ENCODE data around the gene NPM1.

- TF ChIP-seq, protein P1, sequence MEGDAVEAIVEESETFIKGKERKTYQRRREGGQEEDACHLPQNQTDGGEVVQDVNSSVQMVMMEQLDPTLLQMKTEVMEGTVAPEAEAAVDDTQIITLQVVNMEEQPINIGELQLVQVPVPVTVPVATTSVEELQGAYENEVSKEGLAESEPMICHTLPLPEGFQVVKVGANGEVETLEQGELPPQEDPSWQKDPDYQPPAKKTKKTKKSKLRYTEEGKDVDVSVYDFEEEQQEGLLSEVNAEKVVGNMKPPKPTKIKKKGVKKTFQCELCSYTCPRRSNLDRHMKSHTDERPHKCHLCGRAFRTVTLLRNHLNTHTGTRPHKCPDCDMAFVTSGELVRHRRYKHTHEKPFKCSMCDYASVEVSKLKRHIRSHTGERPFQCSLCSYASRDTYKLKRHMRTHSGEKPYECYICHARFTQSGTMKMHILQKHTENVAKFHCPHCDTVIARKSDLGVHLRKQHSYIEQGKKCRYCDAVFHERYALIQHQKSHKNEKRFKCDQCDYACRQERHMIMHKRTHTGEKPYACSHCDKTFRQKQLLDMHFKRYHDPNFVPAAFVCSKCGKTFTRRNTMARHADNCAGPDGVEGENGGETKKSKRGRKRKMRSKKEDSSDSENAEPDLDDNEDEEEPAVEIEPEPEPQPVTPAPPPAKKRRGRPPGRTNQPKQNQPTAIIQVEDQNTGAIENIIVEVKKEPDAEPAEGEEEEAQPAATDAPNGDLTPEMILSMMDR (conservative IDR thresholded peaks at IDR 0.05 in 1 of 2, IDR thresholded peaks at IDR 0.05 in 1 of 2; ENCODE audit: extremely low read depth in 1 of 2, insufficient read depth in 1 of 2, low read depth in 1 of 2, low read length in 2 of 2), result no peak
- TF ChIP-seq EZH2 (IDR thresholded peaks at IDR 0.05; ENCODE audit: borderline replicate concordance, low read length), result no peak
Observed at GRCh38 chr5:171454549-171454948, 66.9 kb downstream of the NPM1 start.

All from mammary epithelial cell (primary cell).